Muscle layer of colon (tissue), 2 donors: Measurements from ENCODE around the gene CAB39L.
"Not testable (repeated sequence)": the region's sequence is repeated elsewhere in the genome, so short reads cannot be mapped to it uniquely, and the experiment has no call there.

Experiments used
- H3K27ac ChIP-seq: one replicate; pipeline ENCODE4 v1.7.0; 2013; ENCODE audit warnings: low read depth, mild to moderate bottlenecking, low read length, moderate library complexity
- H3K27me3 ChIP-seq, 2 donors: one replicate each; pipeline ENCODE4 v1.7.0; 2013; ENCODE audit warnings: low read length in 2 of 2, mild to moderate bottlenecking in 2 of 2; ENCODE audit not compliant: insufficient read depth in 2 of 2, control insufficient read depth in 1 of 2
- H3K36me3 ChIP-seq: one replicate; pipeline ENCODE4 v1.7.0; 2013; ENCODE audit warnings: mild to moderate bottlenecking, low read length; ENCODE audit not compliant: insufficient read depth
- H3K4me1 ChIP-seq: one replicate; pipeline ENCODE4 v1.7.0; 2013; ENCODE audit warnings: mild to moderate bottlenecking, low read length; ENCODE audit not compliant: insufficient read depth
- H3K4me3 ChIP-seq, 2 donors: one replicate each; pipeline ENCODE4 v1.7.0; 2013; ENCODE audit warnings: low read length in 2 of 2, low read depth in 1 of 2, mild to moderate bottlenecking in 1 of 2, moderate library complexity in 1 of 2
- H3K9ac ChIP-seq: one replicate; pipeline ENCODE4 v1.7.0; 2013; ENCODE audit warnings: low read length
- H3K9me3 ChIP-seq: one replicate; pipeline ENCODE4 v1.7.0; 2013; ENCODE audit warnings: mild to moderate bottlenecking, low read length
- donor health status: abdominal sarcoma.
- donor health status: Adenocarcinoma of cecum.

CAB39L gene

GRCh38 chr13:49296659-49297058 is 147.2 kb downstream of the CAB39L start:
- no peak overlapping the region for H3K27ac ChIP-seq

GRCh38 chr13:49295244-49295643 is 148.6 kb downstream of the CAB39L start:
- no peak overlapping the region for H3K27ac ChIP-seq
- no peak overlapping the region for H3K9ac ChIP-seq
- H3K4me1 ChIP-seq = peaks cover 14% of the 10 kb centered on the region
- H3K27me3 ChIP-seq = no peaks in the 10 kb centered on the region
- H3K36me3 ChIP-seq = no peaks in the 10 kb centered on the region
- no peaks in the 10 kb centered on the region for H3K9me3 ChIP-seq
- no peak overlapping the region for H3K4me3 ChIP-seq

More at GRCh38 chr13:49296659-49297058, 147.2 kb downstream of the CAB39L start:
- Histone ChIP-seq H3K4me1 (peaks cover 24% of the 10 kb centered on the region), H3K9me3 (no peaks in the 10 kb centered on the region), H3K27me3 (no peaks in the 10 kb centered on the region), H3K9ac (no peak overlapping the region), H3K36me3 (no peaks in the 10 kb centered on the region), H3K4me3 (no peak overlapping the region)

GRCh38 chr13:49294723-49295122 is 149.1 kb downstream of the CAB39L start:
- H3K4me1 ChIP-seq = peaks cover 14% of the 10 kb centered on the region
- not testable (repeated sequence) for H3K27ac ChIP-seq, H3K9ac ChIP-seq, H3K9me3 ChIP-seq, H3K27me3 ChIP-seq, H3K36me3 ChIP-seq, H3K4me3 ChIP-seq

GRCh38 chr13:49292742-49293486 is 150.9 kb downstream of the CAB39L start:
- Histone ChIP-seq H3K36me3 (no peaks in the 10 kb centered on the region), H3K27me3 (no peaks in the 10 kb centered on the region), H3K9me3 (no peaks in the 10 kb centered on the region), H3K4me1 (peaks cover 14% of the 10 kb centered on the region), H3K4me3 (no peak overlapping the region), H3K9ac (no peak overlapping the region), H3K27ac (no peak overlapping the region)

- Histone ChIP-seq H3K36me3 (no peaks in the 10 kb centered on the region), H3K27ac (no peak overlapping the region)
Observed at GRCh38 chr13:49288458-49288857, 155.4 kb downstream of the CAB39L start.

GRCh38 chr13:49287995-49288394 is 155.9 kb downstream of the CAB39L start:
- no peaks in the 10 kb centered on the region for H3K36me3 ChIP-seq

More at GRCh38 chr13:49288458-49288857, 155.4 kb downstream of the CAB39L start:
- Histone ChIP-seq H3K27me3 (no peaks in the 10 kb centered on the region), H3K4me3 (no peak overlapping the region), H3K9me3 (no peaks in the 10 kb centered on the region), H3K4me1 (peaks cover 11% of the 10 kb centered on the region), H3K9ac (no peak overlapping the region)

GRCh38 chr13:49279885-49280284 is 164.0 kb downstream of the CAB39L start:
- Histone ChIP-seq H3K4me1 (no peaks in the 10 kb centered on the region), H3K27ac (no peak overlapping the region), H3K27me3 (no peaks in the 10 kb centered on the region), H3K4me3 (no peak overlapping the region), H3K9me3 (no peaks in the 10 kb centered on the region), H3K36me3 (peaks cover 9% of the 10 kb centered on the region), H3K9ac (no peak overlapping the region)

More at GRCh38 chr13:49287995-49288394, 155.9 kb downstream of the CAB39L start:
- Histone ChIP-seq H3K9ac (no peak overlapping the region), H3K27me3 (no peaks in the 10 kb centered on the region), H3K4me3 (no peak overlapping the region), H3K9me3 (no peaks in the 10 kb centered on the region), H3K4me1 (peaks cover 8% of the 10 kb centered on the region), H3K27ac (no peak overlapping the region)

GRCh38 chr13:49279112-49279511 is 164.8 kb downstream of the CAB39L start:
- no peak overlapping the region for H3K4me3 ChIP-seq
- H3K9ac ChIP-seq = no peak overlapping the region
- H3K27me3 ChIP-seq = no peaks in the 10 kb centered on the region
- H3K36me3 ChIP-seq = peaks cover 9% of the 10 kb centered on the region
- H3K27ac ChIP-seq = no peak overlapping the region
- H3K9me3 ChIP-seq = no peaks in the 10 kb centered on the region
- no peaks in the 10 kb centered on the region for H3K4me1 ChIP-seq

GRCh38 chr13:49278211-49278610 is 165.7 kb downstream of the CAB39L start:
- Histone ChIP-seq H3K27ac (no peak overlapping the region), H3K36me3 (peaks cover 9% of the 10 kb centered on the region), H3K9ac (no peak overlapping the region), H3K4me1 (no peaks in the 10 kb centered on the region), H3K9me3 (no peaks in the 10 kb centered on the region), H3K27me3 (no peaks in the 10 kb centered on the region), H3K4me3 (no peak overlapping the region)

GRCh38 chr13:49272296-49272695 is 171.6 kb downstream of the CAB39L start:
- Histone ChIP-seq H3K36me3 (peaks cover 11% of the 10 kb centered on the region), H3K27ac (no peak overlapping the region), H3K9me3 (no peaks in the 10 kb centered on the region), H3K4me3 (no peak overlapping the region), H3K9ac (no peak overlapping the region), H3K4me1 (no peaks in the 10 kb centered on the region), H3K27me3 (no peaks in the 10 kb centered on the region)

GRCh38 chr13:49271264-49271663 is 172.6 kb downstream of the CAB39L start:
- H3K4me1 ChIP-seq = no peaks in the 10 kb centered on the region
- no peaks in the 10 kb centered on the region for H3K9me3 ChIP-seq
- H3K27ac ChIP-seq = no peak overlapping the region
- H3K9ac ChIP-seq = no peak overlapping the region
- no peaks in the 10 kb centered on the region for H3K27me3 ChIP-seq
- H3K4me3 ChIP-seq = no peak overlapping the region
- peaks cover 18% of the 10 kb centered on the region for H3K36me3 ChIP-seq

- no peaks in the 10 kb centered on the region for H3K4me1 ChIP-seq
- H3K4me3 ChIP-seq = no peak overlapping the region
- H3K9ac ChIP-seq = no peak overlapping the region
- no peaks in the 10 kb centered on the region for H3K9me3 ChIP-seq
- no peak overlapping the region for H3K27ac ChIP-seq
- peaks cover 32% of the 10 kb centered on the region for H3K36me3 ChIP-seq
- H3K27me3 ChIP-seq = no peaks in the 10 kb centered on the region
Observed at GRCh38 chr13:49265822-49266221, 178.0 kb downstream of the CAB39L start.
